Activated CD4-positive, alpha-beta T cell treated with anti-CD3 and anti-CD28 coated beads for 1 hour (primary cell): ENCODE data around the gene RBM10.

ENCODE experiments used
- DNase-seq: peaks from one replicate; pipeline ENCODE4 v3.0.0-alpha.2; 2020

RBM10 gene

DNA sequence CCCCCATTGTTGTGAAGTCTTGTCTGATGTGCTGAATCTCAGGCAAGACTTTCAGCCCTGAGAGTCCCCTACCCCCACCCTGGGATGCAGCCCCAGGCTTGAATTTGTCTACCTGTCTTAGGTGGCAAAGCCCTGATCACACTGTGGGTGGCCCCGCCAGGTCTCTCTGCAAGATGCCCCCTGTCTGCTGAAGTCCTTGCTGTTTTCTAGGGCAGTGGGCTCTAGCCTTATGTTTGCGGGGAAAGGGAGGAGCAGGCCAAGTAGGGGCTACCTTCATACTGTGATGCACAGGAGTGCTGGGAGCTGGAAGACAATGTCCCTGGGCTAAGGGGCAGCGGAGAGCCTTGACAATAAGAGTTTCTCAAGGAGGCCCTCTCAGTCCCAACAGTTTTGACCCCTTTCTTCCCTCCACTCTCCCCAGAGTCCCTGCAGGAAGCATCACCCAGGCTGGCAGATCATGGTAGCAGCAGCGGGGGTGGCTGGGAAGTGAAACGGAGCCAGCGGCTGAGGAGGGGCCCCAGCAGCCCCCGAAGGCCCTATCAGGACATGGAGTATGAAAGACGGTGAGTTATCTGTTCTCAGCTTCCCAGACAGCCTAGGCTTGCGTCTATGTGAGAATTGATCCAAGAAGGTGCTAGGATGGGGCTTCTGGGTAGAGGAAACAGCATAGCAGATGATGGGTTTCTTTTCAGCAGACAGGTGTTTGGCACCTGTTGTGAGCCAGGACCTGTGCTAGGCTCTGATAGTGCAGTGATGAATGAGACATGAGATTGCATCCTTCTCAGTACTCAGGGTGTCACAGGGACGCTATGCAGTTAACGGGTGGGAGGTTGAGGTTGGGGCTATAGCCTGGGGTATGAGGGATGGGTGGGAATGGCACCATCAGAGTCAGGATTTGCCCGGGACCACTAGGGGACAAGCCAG lies 2.2 kb downstream of the RBM10 start:
- no peak for DNase-seq

DNA sequence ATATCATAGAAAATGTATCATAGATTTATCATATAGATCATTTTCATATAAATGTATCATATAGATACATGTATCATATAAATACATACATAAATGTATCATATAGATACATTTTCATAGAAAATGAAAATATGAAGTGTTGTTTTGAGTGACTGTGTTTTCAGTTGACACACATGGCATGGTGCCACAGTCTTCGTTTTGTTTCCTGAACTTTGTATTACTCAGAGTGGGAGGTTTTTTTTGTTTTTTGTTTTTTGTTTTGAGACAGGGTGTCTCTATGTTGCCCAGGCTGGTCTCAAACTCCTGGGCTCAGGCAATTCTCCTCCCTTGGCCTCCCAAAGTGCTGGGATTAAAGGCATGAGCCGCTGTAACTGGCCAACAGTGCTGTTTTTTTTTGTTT lies 3.9 kb downstream of the RBM10 start:
- no peak for DNase-seq

DNA sequence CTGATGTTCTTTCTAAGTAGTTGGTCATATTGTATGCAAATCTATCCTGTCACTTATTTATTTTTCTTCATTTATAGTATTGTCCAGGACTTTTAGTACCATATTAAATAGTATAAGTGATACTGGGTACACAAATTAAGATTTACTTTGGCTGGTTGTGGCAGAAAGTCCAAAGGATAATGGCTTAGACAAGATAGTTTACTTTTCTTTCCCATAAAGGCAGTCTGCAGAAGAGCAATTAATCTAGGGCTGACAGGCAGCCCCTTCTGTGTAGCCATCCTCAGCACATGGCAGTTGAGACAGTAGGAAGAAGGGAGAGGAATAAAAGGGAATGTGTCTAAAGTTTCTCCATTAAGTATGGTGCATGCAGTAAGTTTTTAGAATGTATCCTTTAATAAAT lies 6.4 kb downstream of the RBM10 start:
- DNase-seq = no peak

DNA sequence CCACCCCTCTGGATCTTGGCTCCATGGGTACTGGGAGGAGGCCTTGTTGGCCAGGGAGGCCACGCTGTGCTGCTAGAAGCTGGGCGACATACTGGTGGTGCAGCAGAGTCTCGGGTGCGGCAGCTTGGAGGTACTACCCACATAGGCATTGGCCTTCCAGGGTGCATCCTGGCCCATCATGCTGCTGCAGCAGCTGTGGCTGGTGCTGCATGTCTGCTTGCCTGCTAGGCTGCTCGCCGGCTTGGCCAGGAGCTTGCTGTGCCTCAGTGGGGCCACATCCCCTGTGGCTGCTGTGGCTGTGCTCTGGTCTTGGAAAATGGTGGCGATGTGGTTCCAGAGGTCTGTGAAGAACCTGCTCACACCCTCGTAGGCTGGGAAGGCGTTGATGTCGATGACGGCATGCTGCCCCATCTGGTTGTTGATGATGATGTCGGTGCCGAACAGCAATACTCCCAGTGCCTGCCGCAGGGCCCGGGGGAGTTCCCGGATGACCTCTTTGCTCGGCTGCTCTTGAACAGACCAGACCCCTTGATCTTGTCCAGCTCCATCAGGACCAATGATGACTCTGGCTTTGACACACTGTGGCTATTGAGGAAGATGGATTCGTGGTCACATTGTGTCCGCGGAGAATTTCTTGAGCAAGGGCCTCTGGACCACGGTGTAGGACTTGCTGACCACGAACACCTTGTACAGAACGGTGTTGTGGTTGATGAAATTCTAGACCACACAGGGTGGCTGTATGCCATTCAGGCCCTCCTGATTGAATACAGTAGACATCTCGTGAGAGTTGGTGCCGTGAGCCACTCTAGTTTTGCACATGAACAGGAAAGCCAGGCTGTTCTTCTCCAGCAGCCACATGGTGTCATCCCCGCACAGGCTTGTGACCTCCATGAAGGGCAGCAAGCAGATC lies 11.8 kb downstream of the RBM10 start:
- DNase-seq = no peak

DNA sequence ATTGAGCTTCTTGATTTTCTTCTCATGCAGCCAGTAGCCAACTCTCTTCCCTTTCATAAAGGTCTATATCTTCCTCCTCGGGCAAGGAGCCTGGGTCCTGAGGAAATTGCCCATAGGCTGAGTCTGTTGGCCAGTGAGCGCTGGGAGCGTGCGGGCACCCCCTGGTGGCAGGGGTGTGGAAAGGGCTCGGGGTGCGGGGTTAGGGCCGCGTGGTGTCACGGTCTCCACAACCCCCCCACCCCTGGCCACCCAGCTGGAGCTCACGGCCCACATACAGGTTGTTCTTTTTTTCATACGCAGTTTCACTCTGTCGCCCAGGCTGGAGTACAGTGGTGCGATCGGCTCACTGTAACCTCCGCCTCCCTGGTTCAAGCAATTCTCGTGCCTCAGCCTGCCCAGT lies 13.1 kb downstream of the RBM10 start:
- no peak for DNase-seq

DNA sequence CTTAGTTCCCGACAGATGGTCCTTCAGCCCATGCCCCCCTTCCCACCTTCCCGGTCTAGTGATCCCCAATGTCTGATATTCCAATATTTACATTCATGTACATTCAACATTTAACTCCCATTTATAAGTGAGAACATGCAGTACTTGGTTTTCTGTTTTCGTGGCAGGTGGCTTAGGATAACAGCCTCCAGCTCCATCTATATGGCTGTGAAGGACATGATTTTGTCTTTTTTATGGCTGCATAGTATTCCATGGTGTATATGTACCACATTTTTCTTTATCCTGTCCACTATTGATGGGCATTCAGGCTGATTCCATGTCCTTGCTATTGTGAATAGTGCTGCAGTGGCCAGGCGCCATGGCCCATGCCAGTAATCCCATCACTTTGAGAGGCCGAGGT lies 13.8 kb downstream of the RBM10 start:
- no peak for DNase-seq

DNA sequence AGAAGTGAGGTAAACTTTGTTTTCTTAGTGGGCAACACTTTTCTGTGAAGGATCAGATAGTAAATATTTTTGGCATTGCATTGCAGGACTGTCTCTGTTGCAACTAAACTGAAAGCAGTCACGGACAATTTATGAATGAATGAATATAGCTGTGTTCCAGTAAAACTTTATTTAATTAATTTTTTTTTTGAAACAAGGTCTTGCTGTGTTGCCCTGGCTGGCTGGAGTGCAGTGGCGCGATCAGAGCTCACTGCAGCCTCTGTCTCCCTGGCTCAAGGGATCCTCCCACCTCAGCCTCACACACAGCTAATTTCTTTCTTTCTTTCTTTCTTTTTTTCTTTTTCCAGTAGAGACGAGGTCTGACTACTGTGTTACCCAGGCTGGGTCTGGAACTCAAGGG lies 15.8 kb downstream of the RBM10 start:
- DNase-seq = no peak

DNA sequence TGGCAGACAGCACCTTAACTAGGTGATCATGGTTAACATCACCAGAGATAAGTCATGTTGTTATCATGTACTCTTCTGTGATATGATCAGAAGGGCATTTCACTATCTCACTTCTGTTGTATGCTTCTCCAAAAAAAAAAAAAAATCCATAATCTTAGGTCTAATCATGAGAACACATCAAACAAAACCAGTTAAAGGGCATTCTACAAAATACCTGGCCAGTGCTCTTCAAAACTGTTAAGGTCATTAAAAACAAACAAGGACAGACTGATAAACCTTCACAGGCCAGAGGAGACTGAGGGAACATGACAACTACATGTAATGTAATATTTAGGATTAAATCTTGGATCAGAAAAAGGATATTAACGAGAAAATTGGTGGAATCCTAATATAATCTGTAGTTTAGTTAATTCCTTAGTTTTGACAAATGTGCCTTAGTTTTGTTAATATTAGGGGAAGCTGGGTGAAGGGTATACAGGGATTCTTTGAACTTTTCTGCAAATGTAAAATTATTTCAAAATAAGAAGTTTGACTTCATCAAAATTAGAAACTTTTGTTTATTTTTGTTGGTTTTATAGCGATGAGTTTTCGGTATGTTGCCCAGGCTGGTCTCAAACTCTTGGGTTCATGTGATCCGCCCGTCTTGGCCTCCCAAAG lies 18.0 kb downstream of the RBM10 start:
- no peak for DNase-seq

DNA sequence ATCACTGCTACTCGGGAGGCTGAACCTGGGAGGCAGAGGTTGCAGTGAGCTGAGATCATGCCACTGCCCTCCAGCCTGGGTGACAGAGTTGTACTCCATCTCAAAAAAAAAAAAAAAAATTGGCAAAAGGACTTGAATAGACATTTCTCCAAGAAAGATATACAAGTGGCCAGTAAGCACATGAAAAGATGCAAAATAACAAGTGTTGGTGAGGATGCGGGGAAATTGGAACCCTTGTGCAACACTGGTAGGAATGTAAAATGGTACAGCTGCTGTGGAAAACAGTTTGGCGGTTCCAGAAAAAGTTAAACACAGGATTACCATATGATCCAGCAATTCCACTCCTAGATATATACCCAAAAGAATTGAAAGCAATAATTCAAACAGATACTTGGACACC lies 19.4 kb downstream of the RBM10 start:
- DNase-seq = no peak

DNA sequence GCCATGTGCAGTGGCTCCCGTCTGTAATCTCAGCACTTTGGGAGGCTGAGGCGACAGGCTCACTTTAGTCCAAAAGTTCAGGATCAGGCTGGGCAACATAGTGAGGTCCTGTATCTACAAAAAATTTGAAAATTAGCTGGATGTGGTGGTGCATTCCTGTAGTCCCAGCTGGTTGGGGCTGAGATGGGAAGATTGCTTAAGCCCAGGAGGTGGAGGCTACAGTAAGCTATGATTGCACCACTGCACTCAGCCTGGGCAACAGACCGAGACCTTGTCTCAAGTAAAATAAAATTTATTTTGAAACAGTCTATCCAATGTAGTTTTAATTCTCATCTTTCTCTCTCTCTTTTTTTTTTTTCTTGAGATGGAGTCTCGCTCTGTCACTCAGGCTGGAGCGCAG lies 21.1 kb downstream of the RBM10 start:
- DNase-seq = no peak

DNA sequence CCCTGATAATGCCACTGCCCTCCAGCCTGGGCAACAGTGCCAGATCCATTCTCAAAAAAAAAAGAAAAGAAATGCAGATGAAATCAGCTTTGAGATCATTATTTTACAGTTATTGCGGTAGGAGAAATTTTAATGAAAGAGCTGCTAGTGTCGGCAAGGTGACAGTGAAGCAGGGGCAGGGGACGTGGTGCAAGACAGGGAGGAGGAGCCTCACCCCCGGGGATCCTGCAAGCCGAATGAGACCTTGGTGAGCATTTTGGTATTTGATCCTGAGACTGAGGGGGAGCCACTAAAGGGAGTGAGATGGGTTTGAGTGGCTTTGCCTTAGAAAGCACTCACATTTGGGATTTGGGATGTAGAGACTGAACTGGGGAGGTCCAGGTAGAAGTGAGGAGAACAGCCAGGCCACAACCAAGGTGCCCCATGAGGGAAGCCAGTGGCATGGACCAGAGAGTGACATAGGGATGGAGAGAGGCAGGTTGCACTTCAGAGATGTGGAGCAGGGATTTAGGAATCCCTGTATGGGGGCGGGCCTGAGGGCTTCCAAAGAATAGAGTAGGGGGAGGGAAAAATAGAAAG lies 23.6 kb downstream of the RBM10 start:
- no peak for DNase-seq

DNA sequence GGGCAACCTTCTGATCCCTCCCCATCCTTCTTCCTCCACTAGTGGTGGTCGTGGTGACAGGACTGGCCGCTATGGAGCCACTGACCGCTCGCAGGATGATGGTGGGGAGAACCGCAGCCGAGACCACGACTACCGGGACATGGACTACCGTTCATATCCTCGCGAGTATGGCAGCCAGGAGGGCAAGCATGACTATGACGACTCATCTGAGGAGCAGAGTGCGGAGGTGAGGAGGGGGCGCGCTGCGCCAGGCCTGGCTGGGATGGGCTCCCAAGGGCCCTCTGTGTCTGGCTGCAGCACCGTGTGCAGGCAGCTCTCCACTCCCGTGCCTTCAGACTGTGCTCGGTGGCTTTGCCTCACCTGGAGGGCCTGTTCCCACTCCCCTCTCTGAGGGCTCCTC lies 24.3 kb downstream of the RBM10 start:
- no peak for DNase-seq

DNA sequence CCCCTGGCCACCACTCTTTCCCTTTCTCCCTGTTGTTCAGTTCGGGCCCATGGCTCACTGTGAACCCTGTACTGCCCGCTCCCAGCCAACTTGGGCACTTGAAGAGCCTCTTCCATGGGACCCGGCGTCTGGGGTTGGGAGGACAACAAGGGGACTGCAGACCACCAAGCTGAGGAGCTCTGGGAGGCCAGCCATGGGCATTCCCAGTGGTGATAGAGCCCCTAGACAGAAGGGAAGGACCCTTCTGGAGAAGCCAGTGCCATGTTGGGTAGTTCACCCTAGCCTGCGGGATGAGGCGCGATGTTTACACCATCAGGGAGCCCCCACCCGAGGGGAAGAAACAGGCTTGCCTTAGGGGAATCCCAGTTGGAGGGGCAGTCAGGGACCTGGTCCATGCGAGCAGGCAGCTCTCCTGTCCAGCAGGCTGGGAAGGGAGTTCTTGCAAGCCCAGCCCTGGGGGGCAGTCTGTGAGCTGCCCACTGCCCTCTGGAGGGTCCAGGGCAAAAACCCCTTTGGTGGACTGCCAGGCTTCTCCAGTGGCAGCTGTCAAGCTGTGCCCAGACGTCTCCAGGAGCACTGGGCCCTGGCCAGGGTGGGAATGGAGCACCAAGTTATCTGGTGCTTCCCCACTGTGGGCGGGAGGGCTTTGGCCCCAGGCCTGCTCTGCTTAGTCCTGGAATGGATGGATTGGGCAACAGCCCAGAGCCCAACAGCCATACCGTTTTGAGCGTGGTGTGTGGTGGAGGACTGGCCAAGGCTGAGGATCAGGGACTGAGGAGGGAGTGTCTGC lies 24.9 kb downstream of the RBM10 start:
- DNase-seq = no peak

DNA sequence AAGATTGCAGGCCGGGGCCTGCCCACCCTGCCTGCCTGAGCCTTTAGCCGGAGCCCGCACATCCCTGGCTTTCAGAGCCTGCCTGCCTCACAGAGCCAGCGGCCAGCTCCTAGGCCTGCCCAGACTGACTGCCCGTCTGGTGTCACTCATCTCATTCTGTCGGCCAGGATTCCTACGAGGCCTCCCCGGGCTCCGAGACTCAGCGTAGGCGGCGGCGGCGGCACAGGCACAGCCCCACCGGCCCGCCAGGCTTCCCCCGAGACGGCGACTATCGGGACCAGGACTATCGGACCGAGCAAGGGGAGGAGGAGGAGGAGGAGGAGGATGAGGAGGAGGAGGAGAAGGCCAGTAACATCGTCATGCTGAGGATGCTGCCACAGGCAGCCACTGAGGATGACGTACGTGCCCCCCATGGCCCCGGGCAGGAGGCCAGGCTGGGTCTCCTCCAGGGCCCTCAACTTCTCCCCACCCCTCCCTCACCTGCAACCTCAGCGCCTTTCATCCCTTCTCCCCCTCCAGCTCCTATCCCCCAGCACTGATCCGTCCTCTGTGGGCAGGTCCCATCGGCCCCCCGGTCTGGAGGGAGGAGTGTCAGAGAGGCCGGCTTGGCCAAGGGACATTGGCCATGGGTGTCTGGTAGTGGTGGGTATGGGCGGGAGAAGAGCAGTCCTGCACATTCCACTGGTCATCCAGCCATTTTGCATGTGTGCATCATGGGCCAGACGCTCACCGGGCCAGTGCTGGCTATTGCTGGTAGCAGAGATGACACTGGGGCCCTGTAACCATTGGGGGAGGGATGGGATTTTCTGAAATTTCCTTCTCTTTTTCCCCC lies 26.1 kb downstream of the RBM10 start:
- no peak for DNase-seq

DNA sequence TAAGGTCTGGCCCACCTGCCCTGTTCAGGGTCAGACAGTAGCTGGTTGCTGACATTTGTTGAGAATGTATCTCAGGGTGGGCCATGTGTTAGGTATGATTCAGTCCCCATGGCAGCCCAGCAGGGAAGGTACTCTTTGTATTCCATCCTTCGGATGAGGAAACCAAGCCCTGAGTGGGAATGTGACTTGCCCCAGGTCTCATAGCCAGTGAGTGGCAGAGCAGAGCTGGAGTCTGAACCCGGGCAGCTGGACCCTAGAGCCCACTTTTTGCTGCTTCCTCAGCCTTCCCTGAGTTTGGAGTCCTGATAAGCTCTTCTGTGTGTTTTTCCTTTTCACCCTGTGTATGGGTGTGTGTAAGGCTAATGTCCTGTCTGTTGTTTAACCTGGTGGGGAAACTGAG lies 27.0 kb downstream of the RBM10 start:
- DNase-seq = no peak

DNA sequence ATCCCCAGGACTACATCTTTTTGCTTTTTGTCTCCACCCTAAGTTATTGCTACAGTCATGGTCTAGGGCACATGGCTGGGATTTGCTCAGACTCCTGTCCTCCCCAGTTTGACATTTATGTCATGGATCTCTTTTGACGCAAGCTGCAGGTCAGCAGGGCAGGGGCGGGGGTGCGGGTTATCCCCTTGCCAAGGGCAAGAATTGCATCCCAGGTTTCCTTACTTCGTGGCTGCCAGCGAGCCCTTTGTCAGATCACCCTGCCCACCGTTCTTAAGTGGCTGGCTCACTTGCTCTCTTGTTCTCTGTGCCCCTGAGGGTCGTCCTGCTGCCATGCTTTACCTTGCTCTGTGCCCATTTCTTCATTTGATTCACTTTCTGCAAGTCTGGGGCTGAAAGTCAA lies 27.5 kb downstream of the RBM10 start:
- DNase-seq = no peak

DNA sequence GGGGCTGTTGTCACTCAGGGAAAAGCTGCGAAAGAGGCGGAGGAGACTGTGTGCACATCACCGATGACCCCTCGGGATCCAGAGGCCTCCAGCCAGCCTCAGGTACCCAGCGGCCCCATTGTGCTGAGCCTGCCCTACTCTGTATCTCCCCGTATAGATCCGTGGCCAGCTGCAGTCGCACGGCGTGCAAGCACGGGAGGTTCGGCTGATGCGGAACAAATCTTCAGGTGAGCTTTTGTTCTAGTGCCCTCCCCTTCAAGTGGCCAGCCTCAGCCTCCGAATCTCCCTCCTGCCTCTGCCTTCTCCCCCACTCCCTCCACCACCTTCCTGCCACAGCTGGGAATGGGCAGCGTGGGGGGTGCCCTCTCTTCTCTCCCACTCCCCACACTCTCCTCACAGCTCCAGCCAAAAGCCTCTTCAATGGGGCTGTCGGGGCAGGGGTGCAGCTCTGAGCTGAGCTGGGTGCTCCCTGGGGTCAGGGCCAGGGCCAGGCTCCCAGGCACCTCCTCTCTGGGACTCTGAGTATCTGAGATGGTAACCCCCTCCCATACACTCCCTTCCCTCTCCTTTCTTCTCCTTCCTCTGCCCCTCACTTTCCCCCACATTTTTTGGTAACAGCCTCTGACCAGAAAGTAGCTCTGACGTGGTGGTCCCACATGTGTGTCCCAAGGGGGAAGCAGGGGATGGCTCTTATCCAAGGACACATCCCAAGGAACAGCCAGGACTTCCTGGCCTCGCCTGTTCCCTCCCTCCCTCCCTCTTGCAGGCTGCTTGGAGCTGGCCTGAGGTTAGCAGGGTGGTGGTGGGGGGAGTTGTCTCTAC lies 28.2 kb downstream of the RBM10 start:
- no peak for DNase-seq

DNA sequence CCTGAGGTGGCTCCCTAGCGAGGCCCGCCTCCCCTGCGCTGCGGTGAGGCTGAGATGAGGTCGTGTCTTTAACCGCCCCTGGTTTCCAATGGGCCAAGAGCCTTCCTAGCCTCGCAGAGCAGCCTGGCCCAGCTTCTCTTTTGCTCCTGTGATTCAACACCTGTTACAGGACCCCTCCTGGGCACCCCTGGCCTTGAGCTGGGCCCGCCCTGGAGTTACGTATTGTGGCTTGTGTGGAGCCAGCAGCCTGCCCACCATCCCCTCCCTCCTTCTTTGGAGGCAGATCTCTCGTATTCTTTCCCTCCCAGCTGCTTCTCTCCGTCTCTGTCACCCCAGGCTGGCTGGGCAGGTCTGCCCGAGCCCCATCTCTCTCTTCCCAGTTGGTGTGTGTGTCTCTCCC lies 29.4 kb downstream of the RBM10 start:
- DNase-seq = no peak

DNA sequence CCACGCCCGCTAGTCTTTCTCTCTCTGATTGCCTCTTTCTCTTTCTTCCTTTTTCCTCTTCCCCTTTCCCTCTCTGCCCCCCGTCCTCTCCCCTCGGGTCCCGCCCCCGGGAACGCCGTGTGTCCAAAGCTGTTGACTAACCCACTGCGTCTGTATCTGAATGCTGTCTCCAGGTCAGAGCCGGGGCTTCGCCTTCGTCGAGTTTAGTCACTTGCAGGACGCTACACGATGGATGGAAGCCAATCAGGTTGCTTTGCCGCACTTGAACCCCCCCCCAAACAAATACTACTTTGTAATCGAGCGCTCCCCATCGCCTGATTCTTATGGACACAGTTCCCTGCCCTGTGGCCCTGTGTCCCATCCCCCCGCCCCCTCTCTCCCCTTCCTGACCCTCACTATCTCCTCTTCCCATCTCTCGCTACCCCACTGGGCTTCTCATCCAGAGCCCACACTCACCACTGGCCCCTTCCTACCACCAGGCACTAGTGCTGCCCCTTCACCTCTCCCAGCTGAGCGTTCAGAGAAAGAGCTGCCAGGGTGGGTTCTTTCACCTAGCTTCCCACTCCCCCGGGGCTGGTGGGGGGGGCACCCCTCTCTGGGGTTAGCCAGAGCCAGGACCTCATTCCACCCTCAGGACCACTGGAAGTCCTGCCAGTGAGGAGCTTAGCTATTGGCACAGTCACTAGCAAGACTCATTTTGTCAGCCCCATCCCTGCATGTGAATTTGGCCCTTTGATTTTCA lies 30.0 kb downstream of the RBM10 start:
- no peak for DNase-seq

DNA sequence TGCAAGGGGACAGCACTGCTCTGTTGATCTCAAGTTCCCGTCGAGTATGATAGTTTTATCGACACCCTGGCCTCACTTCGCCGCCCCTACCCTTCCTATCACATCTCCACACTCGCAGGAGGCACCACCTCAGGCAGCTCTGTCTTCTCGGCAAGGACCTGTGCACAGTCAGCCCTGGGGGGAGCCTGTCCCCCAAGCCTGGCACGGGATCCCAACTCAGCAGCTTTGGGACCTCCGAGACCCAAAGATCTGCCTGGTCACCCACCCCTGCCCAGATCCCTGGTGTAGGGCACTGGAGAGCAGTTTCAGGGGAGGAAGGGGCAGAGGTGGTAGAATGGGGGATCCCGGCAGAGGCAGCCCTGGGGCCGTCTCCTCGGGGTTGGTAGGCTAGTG lies 30.6 kb downstream of the RBM10 start:
- DNase-seq = no peak
